K562 (cell line): ENCODE data around the gene EXOSC6. TPM values are rescaled to one million over a fixed set of nuclear protein-coding genes. Genes with fewer than 3 reads are reported as not detected.

Source experiments
- CCAR2 ChIP-seq: fragments of 200-400 bp; formaldehyde crosslinking; IDR thresholded peaks from 2 replicates; pipeline ENCODE4 v1.6.1; 2017; ENCODE audit warnings: mild to moderate bottlenecking, low read depth, low read length
- FOXJ2 ChIP-seq: fragments of 200-800 bp; sonication (Bioruptor generic); IDR thresholded peaks from 2 replicates; pipeline ENCODE4 v1.6.1; 2016; ENCODE audit warnings: missing genetic modification characterization, missing compliant biosample characterization
- FOXP4 ChIP-seq: sonication (generic); formaldehyde crosslinking; IDR thresholded peaks from 2 replicates; pipeline ENCODE4 v1.8.0; 2022; ENCODE audit warnings: mild to moderate bottlenecking, missing genetic modification reagents, borderline replicate concordance
- GABPA ChIP-seq: fragments of 200-800 bp; sonication (Bioruptor generic); conservative IDR thresholded peaks from 2 replicates; pipeline ENCODE4 v1.6.1; 2016; ENCODE audit warnings: low read depth, missing genetic modification characterization, missing compliant biosample characterization
- GATAD2A ChIP-seq: fragments of 450-650 bp; IDR thresholded peaks from 2 replicates; pipeline ENCODE4 v1.6.1; 2017
- NKRF ChIP-seq: fragments of 450-650 bp; IDR thresholded peaks from 2 replicates; pipeline ENCODE4 v1.6.1; 2016; ENCODE audit warnings: borderline replicate concordance
- PYGO2 ChIP-seq: fragments of 450-650 bp; IDR thresholded peaks from 2 replicates; pipeline ENCODE4 v1.6.1; 2016; ENCODE audit warnings: mild to moderate bottlenecking, missing genetic modification characterization, moderate library complexity, missing compliant biosample characterization
- RBM15 ChIP-seq: fragments of 200-400 bp; formaldehyde crosslinking; IDR thresholded peaks from 2 replicates; pipeline ENCODE4 v1.6.1; 2018; ENCODE audit warnings: mild to moderate bottlenecking, low read length, moderate library complexity; ENCODE audit not compliant: insufficient read depth
- RFX5 ChIP-seq: IDR thresholded peaks from 2 replicates; pipeline ENCODE4 v1.6.1; 2011; ENCODE audit warnings: low read depth, mild to moderate bottlenecking, improper control_type of control experiment, low read length
- SAP30 ChIP-seq: fragments of 200-600 bp; sonication (generic); IDR thresholded peaks from 2 replicates; pipeline ENCODE4 v1.6.1; 2012; ENCODE audit warnings: borderline replicate concordance, low read depth, mild to moderate bottlenecking, moderate library complexity, low read length, control low read depth, inconsistent platforms; ENCODE audit not compliant: insufficient read depth, poor library complexity, severe bottlenecking
- TCFL5 ChIP-seq: fragments of 250-450 bp; sonication (Bioruptor Pico); conservative IDR thresholded peaks from 2 replicates; pipeline ENCODE4 v1.6.1; 2021; ENCODE audit warnings: mild to moderate bottlenecking, moderate library complexity, matching md5 sums
- YY1 ChIP-seq, 3 experiments: IDR thresholded peaks; 2 replicates each; pipeline ENCODE4 v1.6.1; 2011; ENCODE audit warnings: low read length in 2 of 3, mild to moderate bottlenecking in 2 of 3, moderate library complexity in 2 of 3, borderline replicate concordance in 1 of 3, control low read depth in 1 of 3, low read depth in 1 of 3; ENCODE audit not compliant: insufficient read depth in 3 of 3, insufficient replicate concordance in 2 of 3, control insufficient read depth in 1 of 3, insufficient read length in 1 of 3; ENCODE audit errors: extremely low read depth in 1 of 3
- ZNF75A ChIP-seq: fragments of 450-650 bp; formaldehyde crosslinking; IDR thresholded peaks from 2 replicates; pipeline ENCODE4 v1.4.0; 2020; ENCODE audit warnings: mild to moderate bottlenecking
- polyA plus RNA-seq, 8 experiments: library from polyadenylated mRNA; depleted of rRNA in 4 of 8; stranded (reverse) in 5 of 8; unstranded in 3 of 8; fragments of >200 nt; fragmentation: Nextera tagmentation in 2 of 8; fragmentation: Illumina TruSeq in 1 of 8; extraction: Ambion mirVana in 2 of 8; extraction: Trizol in 1 of 8; gene quantifications; 2 replicates each; pipeline versions ENCODE4 v1.2.1 to v1.2.3, GENCODE V29; 2011 to 2014; ENCODE audit warnings: inconsistent platforms in 1 of 8, missing spikeins in 1 of 8
- total RNA-seq, 7 experiments: library from RNA; depleted of rRNA in 6 of 7; stranded (reverse); fragments of >200 nt in 6 of 7; fragmentation: Illumina TruSeq in 2 of 7; extraction: Trizol in 2 of 7; gene quantifications; 2 replicates each; pipeline versions ENCODE4 v1.2.1 to v1.2.3, GENCODE V29; 2011 to 2021; ENCODE audit warnings: low replicate concordance in 1 of 7
- TF ChIP-seq, protein P1 (sequence below): sonication (generic); formaldehyde crosslinking; IDR thresholded peaks from 2 replicates; pipeline ENCODE4 v1.8.0; 2022; ENCODE audit warnings: missing genetic modification reagents, mild to moderate bottlenecking, borderline replicate concordance

EXOSC6 gene
- total and polyA plus RNA-seq, 9 of the 15 experiments (the other 6 are each of a cell fraction or from before 2014, with no cell fraction given) = 9.2 to 29.0 (median 15.6) TPM

DNA sequence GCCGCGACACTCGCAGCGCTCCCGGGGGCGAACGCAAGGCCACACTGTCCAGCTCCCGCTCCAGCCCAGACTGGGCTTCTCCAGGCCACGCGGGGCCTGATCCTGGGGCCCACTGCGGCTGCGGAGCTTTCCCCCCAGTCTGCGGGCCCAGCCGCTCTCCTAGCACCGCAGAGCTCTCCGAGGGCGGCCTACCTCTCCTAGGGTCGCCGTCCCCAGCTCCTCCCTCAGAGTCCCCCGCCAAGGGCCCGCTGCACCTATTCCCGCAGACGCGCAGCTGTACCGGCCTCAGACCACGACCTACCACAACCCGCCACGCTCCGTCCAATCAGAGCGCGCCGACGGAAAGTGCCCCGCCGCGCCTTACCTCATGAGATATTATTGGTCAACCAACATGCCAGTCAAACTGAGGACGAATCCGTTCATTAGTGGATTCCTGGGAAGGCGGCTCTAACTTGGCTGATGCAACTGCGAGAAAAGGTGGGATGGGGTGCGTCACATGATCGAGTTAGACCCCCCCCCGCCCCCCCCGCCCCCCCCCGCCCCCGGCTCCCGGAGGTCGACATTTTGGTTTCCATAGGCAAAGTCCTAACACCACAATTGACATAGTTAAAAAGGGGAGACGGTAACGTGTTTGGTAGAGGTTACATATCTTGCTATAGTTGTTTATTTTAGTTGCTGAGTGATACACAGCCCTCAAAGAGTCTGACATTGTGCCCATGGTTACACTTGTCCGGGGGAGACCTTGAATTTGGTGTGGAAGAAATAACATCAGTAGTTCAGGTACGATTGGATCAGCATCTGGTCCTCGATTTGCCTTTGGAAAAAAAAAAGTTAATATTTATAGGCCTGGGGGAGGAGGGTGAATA is 37.7 kb upstream of the EXOSC6 start, which contains the start of gene AARS1 (continued):
- peak in 2 of 3 experiments; percentile 58 to 76 for TF ChIP-seq YY1 (IDR thresholded peaks at IDR 0.05; ENCODE audit: borderline replicate concordance in 1 of 3, control insufficient read depth in 1 of 3, extremely low read depth in 1 of 3, insufficient read depth in 3 of 3, insufficient read length in 1 of 3, insufficient replicate concordance in 2 of 3, low read depth in 1 of 3, low read length in 2 of 3)
- TF ChIP-seq RFX5 = no peak
- TF ChIP-seq, protein P1, sequence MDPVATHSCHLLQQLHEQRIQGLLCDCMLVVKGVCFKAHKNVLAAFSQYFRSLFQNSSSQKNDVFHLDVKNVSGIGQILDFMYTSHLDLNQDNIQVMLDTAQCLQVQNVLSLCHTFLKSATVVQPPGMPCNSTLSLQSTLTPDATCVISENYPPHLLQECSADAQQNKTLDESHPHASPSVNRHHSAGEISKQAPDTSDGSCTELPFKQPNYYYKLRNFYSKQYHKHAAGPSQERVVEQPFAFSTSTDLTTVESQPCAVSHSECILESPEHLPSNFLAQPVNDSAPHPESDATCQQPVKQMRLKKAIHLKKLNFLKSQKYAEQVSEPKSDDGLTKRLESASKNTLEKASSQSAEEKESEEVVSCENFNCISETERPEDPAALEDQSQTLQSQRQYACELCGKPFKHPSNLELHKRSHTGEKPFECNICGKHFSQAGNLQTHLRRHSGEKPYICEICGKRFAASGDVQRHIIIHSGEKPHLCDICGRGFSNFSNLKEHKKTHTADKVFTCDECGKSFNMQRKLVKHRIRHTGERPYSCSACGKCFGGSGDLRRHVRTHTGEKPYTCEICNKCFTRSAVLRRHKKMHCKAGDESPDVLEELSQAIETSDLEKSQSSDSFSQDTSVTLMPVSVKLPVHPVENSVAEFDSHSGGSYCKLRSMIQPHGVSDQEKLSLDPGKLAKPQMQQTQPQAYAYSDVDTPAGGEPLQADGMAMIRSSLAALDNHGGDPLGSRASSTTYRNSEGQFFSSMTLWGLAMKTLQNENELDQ (CRISPR knock-in tag) = no peak
- 0 out of 2 replicates have a peak, but pooled peaks have one; percentile 27 for TF ChIP-seq FOXP4 (CRISPR knock-in tag)
- TF ChIP-seq TCFL5 = peak; percentile 54; the same call in 1 of the 2 replicates
- TF ChIP-seq SAP30 = peak; percentile 82
- TF ChIP-seq GATAD2A = no peak
- peak; percentile 50 for TF ChIP-seq GABPA (tag)
- no peak for TF ChIP-seq CCAR2
- no peak for TF ChIP-seq ZNF75A (CRISPR knock-in tag)
- peak; percentile 86; the same call in 1 of the 2 replicates for TF ChIP-seq NKRF
- no peak for TF ChIP-seq PYGO2 (tag)
- peak; percentile 86 for TF ChIP-seq FOXJ2 (tag)
- no peak for TF ChIP-seq RBM15
